ENCODE data around the gene SNHG17. TPM values are rescaled to one million over a fixed set of nuclear protein-coding genes. Genes with fewer than 3 reads are reported as not detected.
"Not testable (repeated sequence)": the region's sequence is repeated elsewhere in the genome, so short reads cannot be mapped to it uniquely, and the experiment has no call there.

The SNHG17 gene
- total and polyA plus RNA-seq, 3 donors from 2014 or later = 16.3 to 26.9 (median 17.8) TPM

- H3K4me1 ChIP-seq = peaks cover 9% of the 10 kb centered on the region
- 55 to 65% methylated on average over 6 of the region's 6 CpGs for WGBS, 2 donors
- peak overlapping the region; percentile 94 to 100 for H3K4me3 ChIP-seq
- no peaks in the 10 kb centered on the region for H3K9me3 ChIP-seq
- DNase-seq = no peak
- no peaks in the 10 kb centered on the region for H3K27me3 ChIP-seq
- no peaks in the 10 kb centered on the region for H3K36me3 ChIP-seq (ENCODE audit: low read depth, missing control alignments)
- H3K27ac ChIP-seq = no peak overlapping the region
- no peak for TF ChIP-seq CTCF (IDR thresholded peaks at IDR 0.05)
- TF ChIP-seq POLR2A (IDR thresholded peaks at IDR 0.05) = no peak
- intact Hi-C loops (cut with DNase I; ENCODE audit: low total_unique reads) = no loop called here
These were observed 10.8 kb upstream of the SNHG17 start for GRCh38 chr20:38445901-38446425.

GRCh38 chr20:38445381-38445796 lies 10.3 kb upstream of the SNHG17 start:
- WGBS, 2 donors = 83 to 94% methylated on average over 3 of the region's 3 CpGs
- intact Hi-C loops (cut with DNase I; ENCODE audit: low total_unique reads) = no loop called here
- no peaks in the 10 kb centered on the region for H3K9me3 ChIP-seq
- no peak for DNase-seq
- H3K36me3 ChIP-seq (ENCODE audit: low read depth, missing control alignments) = no peaks in the 10 kb centered on the region
- H3K4me3 ChIP-seq = no peak overlapping the region
- TF ChIP-seq POLR2A (IDR thresholded peaks at IDR 0.05) (no peak), CTCF (IDR thresholded peaks at IDR 0.05) (no peak)
- H3K4me1 ChIP-seq = peaks cover 9% of the 10 kb centered on the region
- H3K27ac ChIP-seq = no peak overlapping the region
- no peaks in the 10 kb centered on the region for H3K27me3 ChIP-seq

- 72 to 79% methylated on average over 9 of the region's 9 CpGs for WGBS, 2 donors
- no peak overlapping the region for H3K27ac ChIP-seq
- no peak for DNase-seq
- no peak overlapping the region for H3K4me3 ChIP-seq
- no peaks in the 10 kb centered on the region for H3K4me1 ChIP-seq
- no peaks in the 10 kb centered on the region for H3K9me3 ChIP-seq
- no peaks in the 10 kb centered on the region for H3K36me3 ChIP-seq (ENCODE audit: low read depth, missing control alignments)
- intact Hi-C loops (cut with DNase I; ENCODE audit: low total_unique reads) = no loop called here
- TF ChIP-seq POLR2A (IDR thresholded peaks at IDR 0.05) (no peak), CTCF (IDR thresholded peaks at IDR 0.05) (no peak)
- H3K27me3 ChIP-seq = no peaks in the 10 kb centered on the region
These were observed 6.8 kb upstream of the SNHG17 start for GRCh38 chr20:38441916-38442315.

GRCh38 chr20:38441110-38441509 lies 6.0 kb upstream of the SNHG17 start:
- intact Hi-C loops (cut with DNase I; ENCODE audit: low total_unique reads); H3K9me3 ChIP-seq; H3K27me3 ChIP-seq; H3K4me3 ChIP-seq; H3K27ac ChIP-seq; DNase-seq; H3K36me3 ChIP-seq (ENCODE audit: low read depth, missing control alignments); H3K4me1 ChIP-seq: not testable (repeated sequence)
- WGBS, 2 donors = 94% methylated on average over 8 of the region's 8 CpGs

- Histone ChIP-seq H3K9me3 (no peaks in the 10 kb centered on the region), H3K27me3 (no peaks in the 10 kb centered on the region), H3K36me3 (ENCODE audit: low read depth, missing control alignments) (no peaks in the 10 kb centered on the region), H3K27ac (no peak overlapping the region), H3K4me1 (peaks cover 14% of the 10 kb centered on the region), H3K4me3 (no peak overlapping the region)
- intact Hi-C loops (cut with DNase I; ENCODE audit: low total_unique reads) = no loop called here
- no peak for DNase-seq
- TF ChIP-seq POLR2A (IDR thresholded peaks at IDR 0.05) (no peak), CTCF (IDR thresholded peaks at IDR 0.05) (no peak)
- 84 to 87% methylated on average over 6 of the region's 6 CpGs for WGBS, 2 donors
These were observed 2.7 kb upstream of the SNHG17 start for GRCh38 chr20:38437796-38438195.
